GM23248 (cell line): ENCODE results near the gene ZKSCAN1.

ENCODE experiments used
- EZH2 ChIP-seq: fragments of 200-600 bp; sonication (generic); IDR thresholded peaks from 2 replicates; pipeline ENCODE4 v1.6.1; 2018; ENCODE audit warnings: antibody characterized with exemption, mild to moderate bottlenecking; ENCODE audit not compliant: insufficient read depth, poor library complexity, severe bottlenecking
- EZH2phosphoT487 ChIP-seq: fragments of 200-600 bp; sonication (generic); IDR thresholded peaks from 2 replicates; pipeline ENCODE4 v1.6.1; 2018; ENCODE audit warnings: antibody characterized with exemption, moderate library complexity, mild to moderate bottlenecking, low read depth; ENCODE audit not compliant: insufficient read depth

DNA sequence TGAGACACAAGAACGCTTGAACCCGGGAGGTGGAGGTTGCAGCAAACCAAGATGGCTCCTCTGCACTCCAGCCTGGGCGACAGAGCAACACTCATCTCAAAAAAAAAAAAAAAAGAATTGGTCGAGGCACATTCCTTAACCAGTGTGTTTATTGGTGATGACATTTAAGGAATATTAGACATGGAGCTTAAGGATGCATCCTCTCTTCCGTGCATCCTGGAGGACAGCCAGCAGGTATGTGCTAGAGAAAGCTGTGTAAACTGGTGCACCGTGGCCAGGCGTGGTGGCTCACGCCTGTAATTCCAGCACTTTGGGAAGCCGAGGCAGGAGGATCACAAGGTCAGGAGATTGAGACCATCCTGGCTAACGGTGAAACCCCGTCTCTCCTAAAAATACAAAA is 11.8 kb downstream of the ZKSCAN1 start:
- TF ChIP-seq EZH2 = no peak
- TF ChIP-seq EZH2phosphoT487 = no peak
